SW480 (cell line): ENCODE data around the gene LTA4H.

ENCODE experiments used
- DNase-seq: peaks from one replicate; pipeline ENCODE4 v3.0.0-alpha.2; 2016; ENCODE audit warnings: low spot score

The LTA4H gene

GRCh38 chr12:96057986-96058553 is 22.7 kb upstream of the LTA4H start:
- DNase-seq: no peak

- no peak for DNase-seq
These were observed 21.5 kb upstream of the LTA4H start for GRCh38 chr12:96056646-96057455.

GRCh38 chr12:96054244-96054610 is 18.8 kb upstream of the LTA4H start:
- DNase-seq: no peak

- DNase-seq: no peak
These were observed 18.3 kb upstream of the LTA4H start for GRCh38 chr12:96053476-96054243.

GRCh38 chr12:96051756-96052485 is 16.5 kb upstream of the LTA4H start:
- no peak for DNase-seq

- no peak for DNase-seq
These were observed 14.8 kb upstream of the LTA4H start for GRCh38 chr12:96050139-96050538.

GRCh38 chr12:96049101-96049500 is 13.7 kb upstream of the LTA4H start:
- no peak for DNase-seq

- no peak for DNase-seq
These were observed 13.1 kb upstream of the LTA4H start for GRCh38 chr12:96048393-96048969.

GRCh38 chr12:96047229-96048211 is 12.1 kb upstream of the LTA4H start:
- DNase-seq: no peak

GRCh38 chr12:96046543-96047228 is 11.3 kb upstream of the LTA4H start:
- DNase-seq: no peak

- no peak for DNase-seq
These were observed 10.2 kb upstream of the LTA4H start for GRCh38 chr12:96045566-96045965.

GRCh38 chr12:96044943-96045290 is 9.5 kb upstream of the LTA4H start:
- no peak for DNase-seq

GRCh38 chr12:96044017-96044942 is 8.9 kb upstream of the LTA4H start:
- DNase-seq: peak; percentile 45

- DNase-seq: no peak
These were observed 5.8 kb upstream of the LTA4H start for GRCh38 chr12:96041181-96041580.

- no peak for DNase-seq
These were observed 5.1 kb upstream of the LTA4H start for GRCh38 chr12:96040305-96041133.

- DNase-seq: no peak
These were observed 4.1 kb upstream of the LTA4H start for GRCh38 chr12:96039516-96039915.

- no peak for DNase-seq
These were observed 1.5 kb upstream of the LTA4H start for GRCh38 chr12:96036765-96037455.
